HG02588 (cell line): ENCODE measurements around the gene SKI.

ENCODE experiments used
- ATAC-seq: cut with Tn5 transposase; IDR thresholded peaks from one replicate; pipeline ENCODE4 v1.9.1; 2021; ENCODE audit warnings: mild to moderate bottlenecking, moderate library complexity; ENCODE audit not compliant: unreplicated experiment

Gene SKI

GRCh38 chr1:2229037-2229864 lies 1.1 kb downstream of the SKI start:
- ATAC-seq = no peak

- no peak for ATAC-seq
Observed at GRCh38 chr1:2229911-2230731, 2.0 kb downstream of the SKI start.

GRCh38 chr1:2230781-2231531 lies 2.8 kb downstream of the SKI start:
- ATAC-seq = no peak

GRCh38 chr1:2231532-2232254 lies 3.6 kb downstream of the SKI start:
- no peak for ATAC-seq

GRCh38 chr1:2232255-2232915 lies 4.3 kb downstream of the SKI start:
- ATAC-seq = no peak

GRCh38 chr1:2232916-2233438 lies 4.9 kb downstream of the SKI start:
- no peak for ATAC-seq

- no peak for ATAC-seq
Observed at GRCh38 chr1:2233468-2233867, 5.3 kb downstream of the SKI start.

GRCh38 chr1:2233997-2234761 lies 6.1 kb downstream of the SKI start:
- ATAC-seq = no peak

- ATAC-seq = no peak
Observed at GRCh38 chr1:2234762-2235113, 6.6 kb downstream of the SKI start.

GRCh38 chr1:2235300-2235998 lies 7.3 kb downstream of the SKI start:
- ATAC-seq = no peak

GRCh38 chr1:2236695-2237677 lies 8.9 kb downstream of the SKI start:
- ATAC-seq = no peak

GRCh38 chr1:2237773-2238172 lies 9.7 kb downstream of the SKI start:
- ATAC-seq = no peak

GRCh38 chr1:2238361-2239012 lies 10.4 kb downstream of the SKI start:
- ATAC-seq = no peak

GRCh38 chr1:2239013-2239370 lies 10.9 kb downstream of the SKI start:
- ATAC-seq = no peak

- ATAC-seq = no peak
Observed at GRCh38 chr1:2239384-2239985, 11.4 kb downstream of the SKI start.

GRCh38 chr1:2240270-2241156 lies 12.4 kb downstream of the SKI start:
- ATAC-seq = no peak
